GM18870 (cell line): ENCODE data around the gene MMP23B.

Experiments used
- ATAC-seq: cut with Tn5 transposase; IDR thresholded peaks from one replicate; pipeline ENCODE4 v1.9.1; 2021; ENCODE audit warnings: moderate library complexity; ENCODE audit not compliant: unreplicated experiment

Gene MMP23B

GRCh38 chr1:1602304-1602967 lies 29.5 kb upstream of the MMP23B start:
- ATAC-seq, result no peak

- ATAC-seq, result no peak
Observed at GRCh38 chr1:1602968-1603506, 28.9 kb upstream of the MMP23B start.

GRCh38 chr1:1603671-1604373 lies 28.2 kb upstream of the MMP23B start:
- ATAC-seq, result no peak

GRCh38 chr1:1604374-1605033 lies 27.5 kb upstream of the MMP23B start:
- ATAC-seq, result no peak

GRCh38 chr1:1605034-1605591 lies 26.9 kb upstream of the MMP23B start:
- no peak for ATAC-seq

- ATAC-seq, result no peak
Observed at GRCh38 chr1:1605724-1606123, 26.2 kb upstream of the MMP23B start.

- no peak for ATAC-seq
Observed at GRCh38 chr1:1606232-1606631, 25.7 kb upstream of the MMP23B start.

- ATAC-seq, result no peak
Observed at GRCh38 chr1:1609822-1610485, 22.0 kb upstream of the MMP23B start.

- ATAC-seq, result no peak
Observed at GRCh38 chr1:1610796-1611195, 21.2 kb upstream of the MMP23B start.

GRCh38 chr1:1612104-1612400 lies 19.9 kb upstream of the MMP23B start:
- no peak for ATAC-seq

GRCh38 chr1:1613509-1614082 lies 18.4 kb upstream of the MMP23B start:
- no peak for ATAC-seq

GRCh38 chr1:1614204-1614953 lies 17.6 kb upstream of the MMP23B start:
- no peak for ATAC-seq

- ATAC-seq, result no peak
Observed at GRCh38 chr1:1614954-1615255, 17.1 kb upstream of the MMP23B start.

- peak; percentile 72 for ATAC-seq
Observed at GRCh38 chr1:1615256-1616044, 16.5 kb upstream of the MMP23B start, which contains the start of gene MIB2. TSS of gene MIB2 (plus strand) at chr1:1615500. CDS start at chr1:1623453, 7,953 bp downstream.

- peak; percentile 7 for ATAC-seq
Observed at GRCh38 chr1:1616045-1616790, 15.8 kb upstream of the MMP23B start.

GRCh38 chr1:1616838-1617237 lies 15.1 kb upstream of the MMP23B start:
- ATAC-seq, result no peak

- ATAC-seq, result no peak
Observed at GRCh38 chr1:1617516-1617915, 14.5 kb upstream of the MMP23B start.

GRCh38 chr1:1617925-1618324 lies 14.0 kb upstream of the MMP23B start:
- ATAC-seq, result no peak
